Measurements from ENCODE around the gene MTG2. TPM values are rescaled to one million over a fixed set of nuclear protein-coding genes. Genes with fewer than 3 reads are reported as not detected.

MTG2 gene
- total RNA-seq, 1 experiment from 2014 or later: 110 TPM

GRCh38 chr20:62214067-62214466 is 31.2 kb downstream of the MTG2 start:
- no peak overlapping the region for H3K27ac Mint-ChIP-seq (ENCODE audit: unreplicated experiment)
- CTCF ChIA-PET: no interaction called here

GRCh38 chr20:62215020-62215990 is 32.5 kb downstream of the MTG2 start:
- Mint-ChIP-seq H3K27ac (ENCODE audit: unreplicated experiment) (no peak overlapping the region), H3K9me3 (ENCODE audit: unreplicated experiment) (no peaks in the 10 kb centered on the region), H3K36me3 (ENCODE audit: insufficient read depth, unreplicated experiment) (no peaks in the 10 kb centered on the region), H3K4me1 (ENCODE audit: low read depth, unreplicated experiment) (no peaks in the 10 kb centered on the region), H3K4me3 (ENCODE audit: unreplicated experiment) (no peak overlapping the region), H3K27me3 (ENCODE audit: insufficient read depth, unreplicated experiment) (peaks cover 42% of the 10 kb centered on the region)
- H3K36me3 ChIP-seq (ENCODE audit: control insufficient read depth, insufficient read depth, low read length): no peaks in the 10 kb centered on the region
- H3K9me3 ChIP-seq: no peaks in the 10 kb centered on the region
- no peak for TF ChIP-seq CTCF (IDR thresholded peaks at IDR 0.05; ENCODE audit: insufficient read depth in 1 of 2, low read depth in 1 of 2, low read length in 1 of 2, severe bottlenecking in 1 of 2, unreplicated experiment in 1 of 2)
- DNase-seq: no peak
- H3K4me3 ChIP-seq (ENCODE audit: low read depth, low read length): no peak overlapping the region
- BruUV-seq (replicated peaks): no TSS peak
- CTCF ChIA-PET: no interaction called here
- intact Hi-C loops (cut with micrococcal nuclease; ENCODE audit: unreplicated experiment): no loop called here
- POLR2A ChIA-PET: no interaction called here
- peaks cover 14% of the 10 kb centered on the region for H3K4me1 ChIP-seq
- H3K27me3 ChIP-seq (replicated peaks; ENCODE audit: control insufficient read depth, insufficient read depth, low read length): peaks cover 21% of the 10 kb centered on the region

More at GRCh38 chr20:62214067-62214466, 31.2 kb downstream of the MTG2 start:
- H3K27me3 ChIP-seq (replicated peaks; ENCODE audit: control insufficient read depth, insufficient read depth, low read length): peaks cover 21% of the 10 kb centered on the region
- Mint-ChIP-seq H3K36me3 (ENCODE audit: insufficient read depth, unreplicated experiment) (no peaks in the 10 kb centered on the region), H3K9me3 (ENCODE audit: unreplicated experiment) (no peaks in the 10 kb centered on the region), H3K27me3 (ENCODE audit: insufficient read depth, unreplicated experiment) (peaks cover 39% of the 10 kb centered on the region), H3K4me3 (ENCODE audit: unreplicated experiment) (no peak overlapping the region), H3K4me1 (ENCODE audit: low read depth, unreplicated experiment) (no peaks in the 10 kb centered on the region)
- POLR2A ChIA-PET: no interaction called here
- TF ChIP-seq CTCF (IDR thresholded peaks at IDR 0.05; ENCODE audit: insufficient read depth in 1 of 2, low read depth in 1 of 2, low read length in 1 of 2, severe bottlenecking in 1 of 2, unreplicated experiment in 1 of 2): no peak
- intact Hi-C loops (cut with micrococcal nuclease; ENCODE audit: unreplicated experiment): no loop called here
- no peaks in the 10 kb centered on the region for H3K36me3 ChIP-seq (ENCODE audit: control insufficient read depth, insufficient read depth, low read length)
- H3K4me3 ChIP-seq (ENCODE audit: low read depth, low read length): no peak overlapping the region
- H3K9me3 ChIP-seq: no peaks in the 10 kb centered on the region
- H3K4me1 ChIP-seq: 0 out of 2 replicates have a peak, but pooled peaks cover 8% of the 10 kb centered on the region
- DNase-seq: no peak
- BruUV-seq (replicated peaks): no TSS peak

- H3K27me3 ChIP-seq (replicated peaks; ENCODE audit: control insufficient read depth, insufficient read depth, low read length): peaks cover 23% of the 10 kb centered on the region
- H3K36me3 ChIP-seq (ENCODE audit: control insufficient read depth, insufficient read depth, low read length): no peaks in the 10 kb centered on the region
- H3K4me3 Mint-ChIP-seq (ENCODE audit: unreplicated experiment): no peak overlapping the region
- peaks cover 22% of the 10 kb centered on the region for H3K4me1 ChIP-seq
- ChIA-PET CTCF (no interaction called here), POLR2A (no interaction called here)
- peaks cover 48% of the 10 kb centered on the region for H3K27me3 Mint-ChIP-seq (ENCODE audit: insufficient read depth, unreplicated experiment)
- BruUV-seq (replicated peaks): no TSS peak
- H3K9me3 Mint-ChIP-seq (ENCODE audit: unreplicated experiment): no peaks in the 10 kb centered on the region
- TF ChIP-seq CTCF (IDR thresholded peaks at IDR 0.05; ENCODE audit: insufficient read depth in 1 of 2, low read depth in 1 of 2, low read length in 1 of 2, severe bottlenecking in 1 of 2, unreplicated experiment in 1 of 2): no peak
- intact Hi-C loops (cut with micrococcal nuclease; ENCODE audit: unreplicated experiment): no loop called here
- H3K27ac Mint-ChIP-seq (ENCODE audit: unreplicated experiment): no peak overlapping the region
- H3K4me1 Mint-ChIP-seq (ENCODE audit: low read depth, unreplicated experiment): no peaks in the 10 kb centered on the region
- no peaks in the 10 kb centered on the region for H3K36me3 Mint-ChIP-seq (ENCODE audit: insufficient read depth, unreplicated experiment)
- H3K4me3 ChIP-seq (ENCODE audit: low read depth, low read length): no peak overlapping the region
- DNase-seq: no peak
- no peaks in the 10 kb centered on the region for H3K9me3 ChIP-seq
Measured at GRCh38 chr20:62215991-62216635, 33.3 kb downstream of the MTG2 start.

Measured in Caco-2 (cell line).